ENCODE results near the gene MYO7B. TPM values are rescaled to one million over a fixed set of nuclear protein-coding genes. Genes with fewer than 3 reads are reported as not detected.

MYO7B gene
- total RNA-seq, 1 experiment from 2014 or later, result 28.0 TPM

DNA sequence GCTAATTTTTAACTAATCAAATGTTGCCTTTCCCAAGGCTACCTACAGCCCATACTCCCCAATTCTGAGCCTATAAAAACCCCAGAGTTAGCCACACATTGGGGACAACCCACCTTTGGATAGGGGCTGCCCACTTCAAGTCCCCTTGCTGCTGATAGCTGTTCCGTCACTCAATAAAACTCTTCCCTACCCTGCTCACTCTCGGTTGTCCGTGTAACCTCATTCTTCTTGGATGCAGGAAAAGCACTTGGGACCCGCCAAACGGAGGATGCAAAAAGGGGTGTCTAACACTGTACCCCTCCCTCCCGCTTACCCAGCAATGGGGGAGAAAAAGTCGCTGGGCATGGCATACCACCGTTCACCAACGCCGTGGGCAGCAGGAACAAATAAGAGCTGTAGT, 21.4 kb upstream of the MYO7B start:
- H3K27me3 ChIP-seq (ENCODE audit: low read length), result no peaks in the 10 kb centered on the region
- ChIA-PET CTCF (no interaction called here), POLR2A (ENCODE audit: unreplicated experiment) (no interaction called here)
- no peak for TF ChIP-seq EZH2 (IDR thresholded peaks at IDR 0.05; ENCODE audit: low read length, unreplicated experiment)
- TF ChIP-seq, protein P1, sequence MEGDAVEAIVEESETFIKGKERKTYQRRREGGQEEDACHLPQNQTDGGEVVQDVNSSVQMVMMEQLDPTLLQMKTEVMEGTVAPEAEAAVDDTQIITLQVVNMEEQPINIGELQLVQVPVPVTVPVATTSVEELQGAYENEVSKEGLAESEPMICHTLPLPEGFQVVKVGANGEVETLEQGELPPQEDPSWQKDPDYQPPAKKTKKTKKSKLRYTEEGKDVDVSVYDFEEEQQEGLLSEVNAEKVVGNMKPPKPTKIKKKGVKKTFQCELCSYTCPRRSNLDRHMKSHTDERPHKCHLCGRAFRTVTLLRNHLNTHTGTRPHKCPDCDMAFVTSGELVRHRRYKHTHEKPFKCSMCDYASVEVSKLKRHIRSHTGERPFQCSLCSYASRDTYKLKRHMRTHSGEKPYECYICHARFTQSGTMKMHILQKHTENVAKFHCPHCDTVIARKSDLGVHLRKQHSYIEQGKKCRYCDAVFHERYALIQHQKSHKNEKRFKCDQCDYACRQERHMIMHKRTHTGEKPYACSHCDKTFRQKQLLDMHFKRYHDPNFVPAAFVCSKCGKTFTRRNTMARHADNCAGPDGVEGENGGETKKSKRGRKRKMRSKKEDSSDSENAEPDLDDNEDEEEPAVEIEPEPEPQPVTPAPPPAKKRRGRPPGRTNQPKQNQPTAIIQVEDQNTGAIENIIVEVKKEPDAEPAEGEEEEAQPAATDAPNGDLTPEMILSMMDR (conservative IDR thresholded peaks at IDR 0.05; ENCODE audit: low read depth, low read length), result no peak
- TF ChIP-seq EZH2phosphoT487 (IDR thresholded peaks at IDR 0.05; ENCODE audit: borderline replicate concordance, low read length), result no peak
- intact Hi-C loops (cut with micrococcal nuclease), result no loop called here
- ATAC-seq (no peak), DNase-seq (no peak)
- peaks cover 19% of the 10 kb centered on the region for H4K20me1 ChIP-seq (ENCODE audit: low read length)
- no peak overlapping the region for H3K4me2 ChIP-seq (ENCODE audit: low read length)
- no peak overlapping the region for H2AFZ ChIP-seq (ENCODE audit: low read length)
- no peak overlapping the region for H3K9ac ChIP-seq (ENCODE audit: low read length)
- H3K36me3 ChIP-seq (ENCODE audit: low read depth, low read length), result peaks cover 44% of the 10 kb centered on the region; the same call in 1 of the 2 replicates
- H3K4me3 ChIP-seq (ENCODE audit: low read length), result no peak overlapping the region
- peaks cover 18% of the 10 kb centered on the region for H3K4me1 ChIP-seq (ENCODE audit: insufficient read depth, low read length)
- no peaks in the 10 kb centered on the region for H3K9me3 ChIP-seq (ENCODE audit: low read length)
- H3K9me2 ChIP-seq (replicated peaks; ENCODE audit: low read length), result no peaks in the 10 kb centered on the region
- H3K27ac ChIP-seq (ENCODE audit: low read length), result no peak overlapping the region
- BruUV-seq (replicated peaks), result no TSS peak
- peaks cover 100% of the 10 kb centered on the region for H3K79me2 ChIP-seq (ENCODE audit: low read length)
- H3F3A ChIP-seq (ENCODE audit: low read length, unreplicated experiment), result peaks cover 3% of the 10 kb centered on the region

DNA sequence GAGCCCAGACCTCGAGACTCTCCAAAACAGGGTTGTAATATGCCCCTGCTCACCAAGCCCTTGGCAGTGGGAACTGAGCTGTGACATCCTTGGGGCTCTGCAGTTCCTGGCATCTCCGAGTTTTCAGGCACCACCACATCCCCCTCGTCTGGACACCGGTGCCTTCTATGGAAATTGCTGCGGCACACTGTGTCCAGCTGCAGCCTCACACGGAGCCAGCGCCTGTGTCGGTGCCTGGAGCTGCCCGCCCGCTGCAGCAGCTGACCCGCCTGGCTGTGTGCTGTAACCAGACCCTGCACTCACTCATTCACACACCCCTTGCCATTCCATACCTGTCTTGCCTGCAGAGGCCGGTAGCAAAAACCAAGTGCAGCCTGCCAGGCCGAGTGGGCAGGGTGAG, 21.0 kb upstream of the MYO7B start:
- Histone ChIP-seq H3K4me2 (ENCODE audit: low read length) (no peak overlapping the region), H3K4me3 (ENCODE audit: low read length) (no peak overlapping the region), H3F3A (ENCODE audit: low read length, unreplicated experiment) (no peaks in the 10 kb centered on the region), H3K9ac (ENCODE audit: low read length) (no peak overlapping the region), H3K9me3 (ENCODE audit: low read length) (no peaks in the 10 kb centered on the region), H3K9me2 (replicated peaks; ENCODE audit: low read length) (no peaks in the 10 kb centered on the region), H3K27me3 (ENCODE audit: low read length) (no peaks in the 10 kb centered on the region), H3K79me2 (ENCODE audit: low read length) (peaks cover 100% of the 10 kb centered on the region), H4K20me1 (ENCODE audit: low read length) (peaks cover 19% of the 10 kb centered on the region), H3K36me3 (ENCODE audit: low read depth, low read length) (peaks cover 44% of the 10 kb centered on the region; the same call in 1 of the 2 replicates), H3K27ac (ENCODE audit: low read length) (no peak overlapping the region), H3K4me1 (ENCODE audit: insufficient read depth, low read length) (peaks cover 14% of the 10 kb centered on the region), H2AFZ (ENCODE audit: low read length) (no peak overlapping the region)
- DNase-seq, result no peak
- ATAC-seq, result no peak
- ChIA-PET POLR2A (ENCODE audit: unreplicated experiment) (no interaction called here), CTCF (no interaction called here)
- no peak for TF ChIP-seq EZH2 (IDR thresholded peaks at IDR 0.05; ENCODE audit: low read length, unreplicated experiment)
- intact Hi-C loops (cut with micrococcal nuclease), result no loop called here
- BruUV-seq (replicated peaks), result no TSS peak

DNA sequence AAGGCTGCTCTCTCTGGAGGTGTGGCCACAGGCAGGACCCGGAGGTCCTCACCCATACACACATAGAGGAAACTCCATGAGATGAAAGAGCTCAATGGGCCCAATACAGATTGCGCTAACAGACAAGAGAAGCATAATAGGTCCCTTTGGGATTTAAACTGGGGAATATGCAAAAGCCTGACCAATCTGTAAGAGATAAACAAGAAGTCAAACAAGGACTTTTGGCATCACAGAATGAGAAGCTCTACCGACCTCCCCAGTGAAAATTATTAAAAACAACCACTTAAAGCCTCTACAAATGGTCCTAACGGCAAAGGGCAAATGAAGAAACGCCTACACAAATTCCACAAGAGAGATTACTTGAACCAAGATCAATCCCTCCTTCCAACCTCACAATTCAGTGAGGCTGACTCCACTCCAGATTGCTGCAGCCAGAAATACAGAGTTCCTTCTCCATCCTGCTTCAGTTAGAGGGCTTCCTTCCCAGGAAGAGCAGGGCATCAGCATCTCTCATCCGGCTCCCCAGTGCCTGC, 20.0 kb upstream of the MYO7B start:
- H3K4me3 ChIP-seq (ENCODE audit: low read length), result no peak overlapping the region
- ChIA-PET CTCF (no interaction called here), POLR2A (ENCODE audit: unreplicated experiment) (no interaction called here)
- no peaks in the 10 kb centered on the region for H3F3A ChIP-seq (ENCODE audit: low read length, unreplicated experiment)
- no peaks in the 10 kb centered on the region for H3K27me3 ChIP-seq (ENCODE audit: low read length)
- no peak overlapping the region for H3K27ac ChIP-seq (ENCODE audit: low read length)
- TF ChIP-seq EZH2 (IDR thresholded peaks at IDR 0.05; ENCODE audit: low read length, unreplicated experiment) (no peak), EZH2phosphoT487 (IDR thresholded peaks at IDR 0.05; ENCODE audit: borderline replicate concordance, low read length) (no peak)
- TF ChIP-seq, protein P1 (conservative IDR thresholded peaks at IDR 0.05; ENCODE audit: low read depth, low read length), result no peak
- BruUV-seq (replicated peaks), result no TSS peak
- H4K20me1 ChIP-seq (ENCODE audit: low read length), result peaks cover 19% of the 10 kb centered on the region
- H3K4me2 ChIP-seq (ENCODE audit: low read length), result no peak overlapping the region
- H3K9me2 ChIP-seq (replicated peaks; ENCODE audit: low read length), result no peaks in the 10 kb centered on the region
- H3K79me2 ChIP-seq (ENCODE audit: low read length), result peaks cover 100% of the 10 kb centered on the region
- intact Hi-C loops (cut with micrococcal nuclease), result no loop called here
- peaks cover 46% of the 10 kb centered on the region; the same call in 1 of the 2 replicates for H3K36me3 ChIP-seq (ENCODE audit: low read depth, low read length)
- H2AFZ ChIP-seq (ENCODE audit: low read length), result no peak overlapping the region
- ATAC-seq (no peak), DNase-seq (no peak)
- H3K4me1 ChIP-seq (ENCODE audit: insufficient read depth, low read length), result 0 out of 2 replicates have a peak, but pooled peaks cover 4% of the 10 kb centered on the region
- no peaks in the 10 kb centered on the region for H3K9me3 ChIP-seq (ENCODE audit: low read length)
- no peak overlapping the region for H3K9ac ChIP-seq (ENCODE audit: low read length)
